BJ (cell line): ENCODE data around the gene BPGM. TPM values are rescaled to one million over a fixed set of nuclear protein-coding genes. Genes with fewer than 3 reads are reported as not detected.

Experiments
- CTCF ChIA-PET: fragments of 350-600 bp; formaldehyde crosslinking; extraction: SDS; loops from one replicate; lab custom pipeline; 2021; ENCODE audit warnings: antibody characterized with exemption, inconsistent platforms; lab: Yijun Ruan, JAX
- POLR2A ChIA-PET: fragments of 300-600 bp; sonication (Branson Sonifier 250); formaldehyde crosslinking; extraction: SDS; loops from one replicate; lab custom pipeline; 2021; ENCODE audit warnings: antibody characterized with exemption; lab: Charles Lee
- DNase-seq: peaks from one replicate; pipeline ENCODE4 v3.0.0-alpha.2; 2011; ENCODE audit warnings: low read depth
- H3K27me3 ChIP-seq: 2 replicates; pipeline ENCODE4 v1.6.0; 2011; ENCODE audit warnings: low read length; ENCODE audit not compliant: control insufficient read depth, insufficient read depth
- H3K36me3 ChIP-seq: 2 replicates; pipeline ENCODE4 v1.5.1; 2011; ENCODE audit warnings: low read length; ENCODE audit not compliant: control insufficient read depth, insufficient read depth
- H3K4me3 ChIP-seq: 2 replicates; pipeline ENCODE4 v1.5.1; 2011; ENCODE audit warnings: low read depth, mild to moderate bottlenecking, control low read depth, low read length
- polyA plus RNA-seq: library from polyadenylated mRNA; depleted of rRNA; stranded (reverse); fragments of >200 nt; gene quantifications from 2 replicates; pipeline ENCODE4 v1.2.3, GENCODE V29; 2011
- TF ChIP-seq, protein P1 (sequence below): IDR thresholded peaks from 2 replicates; pipeline ENCODE4 v1.5.1; 2011; ENCODE audit warnings: low read depth, mild to moderate bottlenecking, control low read depth, inconsistent platforms, low read length, moderate library complexity; ENCODE audit not compliant: insufficient read depth

The BPGM gene
- polyA plus RNA-seq, 1 experiment: 14.1 TPM

DNA sequence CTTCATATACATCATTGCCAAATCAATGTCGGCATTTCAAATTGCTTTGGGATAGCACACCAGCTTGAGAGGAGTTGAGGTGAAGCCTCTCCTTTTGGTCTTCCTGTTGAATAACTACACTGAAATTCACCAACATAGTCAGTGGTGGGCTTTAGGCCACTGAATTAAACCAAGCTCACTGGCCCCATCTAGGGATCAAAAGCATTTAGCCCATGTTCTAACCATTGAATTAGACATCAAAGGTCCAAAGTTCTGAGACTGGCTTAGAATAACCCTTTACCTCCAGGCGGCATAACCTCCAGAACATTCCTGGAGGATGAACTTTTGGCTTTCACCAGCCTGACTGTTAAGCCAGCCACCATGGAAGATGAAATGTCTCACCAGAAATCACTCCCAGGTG lies 54.6 kb downstream of the BPGM start:
- POLR2A ChIA-PET: no interaction called here
- H3K36me3 ChIP-seq: no peaks in the 10 kb centered on the region
- DNase-seq: no peak
- no peak overlapping the region for H3K4me3 ChIP-seq
- no peaks in the 10 kb centered on the region for H3K27me3 ChIP-seq
- TF ChIP-seq, protein P1, sequence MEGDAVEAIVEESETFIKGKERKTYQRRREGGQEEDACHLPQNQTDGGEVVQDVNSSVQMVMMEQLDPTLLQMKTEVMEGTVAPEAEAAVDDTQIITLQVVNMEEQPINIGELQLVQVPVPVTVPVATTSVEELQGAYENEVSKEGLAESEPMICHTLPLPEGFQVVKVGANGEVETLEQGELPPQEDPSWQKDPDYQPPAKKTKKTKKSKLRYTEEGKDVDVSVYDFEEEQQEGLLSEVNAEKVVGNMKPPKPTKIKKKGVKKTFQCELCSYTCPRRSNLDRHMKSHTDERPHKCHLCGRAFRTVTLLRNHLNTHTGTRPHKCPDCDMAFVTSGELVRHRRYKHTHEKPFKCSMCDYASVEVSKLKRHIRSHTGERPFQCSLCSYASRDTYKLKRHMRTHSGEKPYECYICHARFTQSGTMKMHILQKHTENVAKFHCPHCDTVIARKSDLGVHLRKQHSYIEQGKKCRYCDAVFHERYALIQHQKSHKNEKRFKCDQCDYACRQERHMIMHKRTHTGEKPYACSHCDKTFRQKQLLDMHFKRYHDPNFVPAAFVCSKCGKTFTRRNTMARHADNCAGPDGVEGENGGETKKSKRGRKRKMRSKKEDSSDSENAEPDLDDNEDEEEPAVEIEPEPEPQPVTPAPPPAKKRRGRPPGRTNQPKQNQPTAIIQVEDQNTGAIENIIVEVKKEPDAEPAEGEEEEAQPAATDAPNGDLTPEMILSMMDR: peak; percentile 14; the same call in 1 of the 2 replicates
- CTCF ChIA-PET: interaction anchor here (0.7 to 3.8 kb wide), 7 partner anchors 11 to 172 kb away, joined by 3 to 28 read pairs (median 5); no protein-coding TSS in a partner anchor

DNA sequence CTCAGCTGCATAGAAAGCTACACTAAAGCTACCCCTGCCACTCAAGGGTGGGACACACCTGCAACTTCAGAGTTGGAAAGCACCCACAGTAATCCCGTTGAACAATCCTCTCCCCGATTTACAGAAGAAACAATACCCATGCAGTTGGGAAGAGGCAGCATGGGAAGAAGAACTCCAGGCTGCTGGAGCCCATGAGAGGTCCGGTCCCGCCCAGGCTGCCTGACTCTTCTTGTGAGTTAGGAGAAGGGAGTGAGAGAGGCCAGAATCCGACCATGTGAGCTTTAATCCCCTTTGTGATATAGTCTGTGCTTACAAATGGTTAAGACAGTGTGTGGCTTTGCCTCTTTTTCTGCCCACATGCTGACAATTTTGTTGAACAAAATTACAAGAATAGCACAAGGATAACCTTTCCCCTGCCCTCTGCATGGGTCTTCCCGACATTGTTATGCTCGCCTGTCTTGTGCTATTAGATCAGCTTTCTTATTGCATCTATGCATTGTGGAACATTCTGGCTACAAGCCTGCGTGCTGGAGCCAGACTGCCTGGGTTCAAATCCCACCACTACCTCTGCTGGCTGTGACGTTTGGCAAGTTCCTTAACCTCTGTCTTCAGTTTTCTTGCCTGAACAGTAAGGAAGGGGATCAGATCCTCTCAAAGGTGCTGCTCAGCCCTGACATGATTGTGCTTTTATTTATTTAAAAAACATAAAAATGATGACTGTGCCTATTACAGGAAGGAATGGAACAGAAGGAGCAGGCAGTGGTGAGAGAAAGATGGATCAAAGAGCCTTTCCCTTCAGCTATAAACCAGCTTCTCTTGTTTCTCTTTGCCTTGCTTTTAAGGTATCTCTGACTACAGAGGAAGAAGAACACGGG lies 56.0 kb downstream of the BPGM start:
- ChIA-PET CTCF (interaction anchor here (0.6 to 3.8 kb wide), 11 partner anchors 9 to 469 kb away, joined by 3 to 28 read pairs (median 6); no protein-coding TSS in a partner anchor), POLR2A (interaction anchor here (1.4 kb wide), 1 partner anchor 77 kb away, joined by 4 read pairs; the partner anchor contains the start of gene CALD1)
- Histone ChIP-seq H3K36me3 (no peaks in the 10 kb centered on the region), H3K4me3 (no peak overlapping the region), H3K27me3 (no peaks in the 10 kb centered on the region)
- TF ChIP-seq, protein P1: no peak
- no peak for DNase-seq

DNA sequence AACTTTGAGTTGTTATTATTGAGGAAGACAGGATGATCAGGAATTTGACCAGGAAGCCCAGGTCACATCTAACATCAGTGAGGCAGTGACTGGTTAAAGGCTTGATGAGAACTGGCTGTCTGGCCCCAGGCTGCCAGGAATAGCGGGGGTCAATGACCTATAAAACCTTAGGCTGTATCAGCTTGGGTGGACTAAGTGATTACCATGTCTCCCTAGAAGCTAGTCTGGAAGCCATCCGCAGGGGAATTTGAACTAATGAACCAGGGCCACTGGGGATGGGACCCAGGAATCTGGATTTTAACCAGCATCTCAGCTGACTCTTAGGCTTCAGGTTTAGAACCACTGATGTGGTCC lies 56.6 kb downstream of the BPGM start:
- ChIA-PET POLR2A (interaction anchor here (1.4 kb wide), 1 partner anchor 76 kb away, joined by 4 read pairs; the partner anchor contains the start of gene CALD1), CTCF (interaction anchor here (0.9 to 2.8 kb wide), 8 partner anchors 8 to 468 kb away, joined by 3 to 10 read pairs (median 6); no protein-coding TSS in a partner anchor)
- no peaks in the 10 kb centered on the region for H3K27me3 ChIP-seq
- no peak for DNase-seq
- H3K36me3 ChIP-seq: no peaks in the 10 kb centered on the region
- no peak overlapping the region for H3K4me3 ChIP-seq
- TF ChIP-seq, protein P1: no peak

DNA sequence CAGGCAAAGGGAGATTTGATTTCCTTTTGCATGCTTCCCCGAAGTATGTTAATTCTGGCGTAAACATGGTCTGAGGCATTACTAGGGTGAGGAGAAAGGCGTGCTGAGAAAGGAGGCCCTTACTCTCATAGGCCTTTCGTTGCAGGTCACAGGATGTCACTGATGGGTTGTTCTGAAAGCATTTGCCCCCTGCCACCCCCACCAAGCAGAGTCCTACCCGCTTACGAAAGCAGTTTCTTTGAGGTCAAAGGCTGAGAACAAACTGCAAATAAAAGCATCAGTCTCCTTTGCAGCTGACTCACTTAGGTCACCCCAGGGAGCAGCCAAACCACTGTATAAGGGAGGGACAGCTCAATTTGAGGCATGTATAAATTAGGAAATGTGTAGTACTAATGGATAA lies 57.1 kb downstream of the BPGM start:
- no peak for DNase-seq
- CTCF ChIA-PET: interaction anchor here (1.0 to 2.8 kb wide), 6 partner anchors 8 to 467 kb away, joined by 4 to 10 read pairs (median 6); no protein-coding TSS in a partner anchor
- H3K4me3 ChIP-seq: no peak overlapping the region
- TF ChIP-seq, protein P1: no peak
- H3K36me3 ChIP-seq: no peaks in the 10 kb centered on the region
- POLR2A ChIA-PET: interaction anchor here (0.6 to 1.4 kb wide), 2 partner anchors 10 to 76 kb away, joined by 3 to 4 read pairs; partner anchors contain the start of gene CALD1
- no peaks in the 10 kb centered on the region for H3K27me3 ChIP-seq

DNA sequence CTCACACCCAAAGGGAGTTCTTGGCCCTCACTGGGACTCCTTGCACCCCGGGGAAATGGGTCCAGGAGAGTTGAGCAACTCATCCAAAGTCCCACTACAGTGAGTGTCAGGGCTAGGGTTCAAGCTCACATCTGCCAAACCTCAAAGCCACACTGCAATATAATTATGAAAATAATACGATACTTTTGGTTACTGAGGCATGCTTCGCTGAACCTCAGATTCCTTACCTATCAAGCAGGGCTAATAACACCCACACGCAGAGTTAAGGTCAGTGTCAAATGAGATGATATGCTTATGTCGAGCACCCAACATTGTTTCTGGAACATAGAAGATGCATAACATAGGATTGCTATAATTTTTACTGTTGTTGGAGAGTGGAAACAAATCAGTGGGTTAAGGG lies 58.2 kb downstream of the BPGM start:
- Histone ChIP-seq H3K27me3 (no peaks in the 10 kb centered on the region), H3K36me3 (no peaks in the 10 kb centered on the region), H3K4me3 (no peak overlapping the region)
- TF ChIP-seq, protein P1: no peak
- CTCF ChIA-PET: interaction anchor here (0.6 to 2.6 kb wide), 3 partner anchors 9 to 25 kb away, joined by 3 to 9 read pairs (median 6); no protein-coding TSS in a partner anchor
- POLR2A ChIA-PET: no interaction called here
- DNase-seq: no peak
